Ovary (tissue), 9 donors: ENCODE measurements around the gene ZNF844. TPM values are rescaled to one million over a fixed set of nuclear protein-coding genes. Genes with fewer than 3 reads are reported as not detected.
"Not testable (repeated sequence)": the region's sequence is repeated elsewhere in the genome, so short reads cannot be mapped to it uniquely, and the experiment has no call there.

Source experiments
- DNase-seq, 5 donors: peaks; one replicate each; pipeline ENCODE4 v3.0.0-alpha.2; 2019 to 2020
- H3K27ac ChIP-seq, 2 donors: fragments of 200-600 bp; one replicate each; pipeline versions ENCODE4 v1.5.1 to v1.8.0; 2019 to 2022
- H3K27me3 ChIP-seq: fragments of 200-600 bp; one replicate; pipeline ENCODE4 v1.8.0; 2022
- H3K36me3 ChIP-seq: fragments of 200-600 bp; sonication (generic); one replicate; pipeline ENCODE4 v1.5.1; 2019
- H3K4me1 ChIP-seq: one replicate; pipeline ENCODE4 v1.8.1; 2013; ENCODE audit warnings: mild to moderate bottlenecking, moderate library complexity; ENCODE audit not compliant: insufficient read depth
- H3K4me3 ChIP-seq: fragments of 200-600 bp; sonication (generic); one replicate; pipeline ENCODE4 v1.5.1; 2017
- H3K9me3 ChIP-seq, 2 donors: fragments of 200-600 bp in 1 of 2; sonication (generic) in 1 of 2; one replicate each; pipeline versions ENCODE4 v1.5.1 to v1.8.1; 2013 to 2019; ENCODE audit warnings: mild to moderate bottlenecking in 1 of 2, moderate library complexity in 1 of 2
- CTCF ChIP-seq, 3 donors: fragments of 450-650 bp in 2 of 3; fragments of 200-600 bp in 1 of 3; IDR thresholded peaks; one replicate each; pipeline versions ENCODE4 v1.5.1 to v1.8.0; 2016 to 2022; ENCODE audit warnings: antibody characterized with exemption in 3 of 3, mild to moderate bottlenecking in 1 of 3
- EP300 ChIP-seq: sonication (generic); formaldehyde crosslinking; IDR thresholded peaks from one replicate; pipeline ENCODE4 v1.6.1; 2017; ENCODE audit warnings: antibody characterized with exemption
- POLR2A ChIP-seq: fragments of 450-650 bp; IDR thresholded peaks from one replicate; pipeline ENCODE4 v1.6.1; 2017; ENCODE audit warnings: antibody characterized with exemption, mild to moderate bottlenecking, moderate library complexity
- WGBS, 3 donors: extraction: QIAGEN DNeasy Blood & Tissue Kit in 1 of 3; methylation state at CpG; one replicate each; pipeline versions ENCODE4 v1.1.5 to v1.1.7; 2013 to 2017; 5-methylcytosine and 5-hydroxymethylcytosine counted together
- intact Hi-C, 4 donors: fragments of 100-400 bp; cut with DNase I; formaldehyde crosslinking; loops; one replicate each; pipeline versions ENCODE4 v1.11.0 to v1.15.1; 2022 to 2023
- polyA plus RNA-seq, 2 donors: library from polyadenylated mRNA; stranded (reverse); fragments of 200-250 nt in 1 of 2; fragments of 350-450 nt in 1 of 2; fragmentation: Illumina TruSeq in 1 of 2; extraction: RNeasy Lipid Tissue Mini Kit (QIAGEN cat#74804) in 1 of 2; gene quantifications; one replicate each; pipeline ENCODE4 v1.2.3, GENCODE V29; 2013 to 2014
- total RNA-seq, 7 donors: library from RNA; depleted of rRNA in 2 of 7; stranded (reverse); fragments of >200 nt in 2 of 7; fragmentation: NEBNext Ultra II Directional in 3 of 7; extraction: Animal tissue kit (Norgen Biotek cat#: 25700) in 3 of 7; gene quantifications; one replicate each; pipeline versions ENCODE4 v1.1.0 to v1.2.4, GENCODE V29; 2016 to 2023
- donor health status: DM: no; HTN: no; CAD: no; lungs with moderate emphysema.
- donor health status: DM: no; HTN: no; CAD: no.
- donor health status: Bipolar disorder and iron deficiency.
- donor health status: DM: yes; HTN: yes; CAD: no.
- donor health status: DM: no; HTN: no; CAD: no.
- donor health status: DM: yes; HTN: yes; CAD: no.

The ZNF844 gene
- total and polyA plus RNA-seq, 9 donors = 8.7 to 39.1 (median 16.8) TPM

- Histone ChIP-seq H3K36me3 (no peaks in the 10 kb centered on the region), H3K27ac (no peak overlapping the region), H3K27me3 (no peaks in the 10 kb centered on the region), H3K4me1 (peaks cover 3% of the 10 kb centered on the region), H3K4me3 (no peak overlapping the region), H3K9me3 (peaks cover 0 to 2% of the 10 kb centered on the region in 2 donors)
- intact Hi-C loops = no loop called here
- 95 to 97% (median 95%) methylated on average over 4 of the region's 4 CpGs for WGBS, 3 donors
- TF ChIP-seq CTCF (IDR thresholded peaks at IDR 0.05) (no peak), POLR2A (no peak), EP300 (no peak)
- no peak for DNase-seq
Observed at GRCh38 chr19:12095111-12095790, 30.7 kb downstream of the ZNF844 start.

GRCh38 chr19:12098040-12098439 lies 33.5 kb downstream of the ZNF844 start:
- Histone ChIP-seq H3K4me3 (no peak overlapping the region), H3K4me1 (peaks cover 2% of the 10 kb centered on the region), H3K27me3 (no peaks in the 10 kb centered on the region), H3K27ac (no peak overlapping the region), H3K9me3 (peaks cover 0 to 2% of the 10 kb centered on the region in 2 donors), H3K36me3 (no peaks in the 10 kb centered on the region)
- 96 to 98% (median 97%) methylated on average over 9 of the region's 9 CpGs for WGBS, 3 donors
- intact Hi-C loops = no loop called here
- no peak for DNase-seq
- TF ChIP-seq EP300 (no peak), CTCF (IDR thresholded peaks at IDR 0.05) (no peak), POLR2A (no peak)

GRCh38 chr19:12103909-12104308 lies 39.4 kb downstream of the ZNF844 start:
- intact Hi-C loops, DNase-seq, H3K36me3 ChIP-seq: not testable (repeated sequence)

GRCh38 chr19:12111176-12111575 lies 46.6 kb downstream of the ZNF844 start:
- intact Hi-C loops = loop anchor here in 1 of 4 donors (1.0 kb wide), 1 partner anchor 36 kb away; no protein-coding TSS in a partner anchor
- no peak for DNase-seq
- H3K36me3 ChIP-seq = peaks cover 2% of the 10 kb centered on the region
- WGBS, 3 donors = 47 to 53% (median 48%) methylated on average over 2 of the region's 2 CpGs
- no peaks in the 10 kb centered on the region for H3K27me3 ChIP-seq
- peaks cover 0 to 16% of the 10 kb centered on the region in 2 donors for H3K9me3 ChIP-seq
- H3K4me3 ChIP-seq = no peak overlapping the region
- no peak overlapping the region for H3K27ac ChIP-seq
- TF ChIP-seq EP300 (no peak), POLR2A (no peak), CTCF (IDR thresholded peaks at IDR 0.05) (no peak)
- no peaks in the 10 kb centered on the region for H3K4me1 ChIP-seq

More at GRCh38 chr19:12103909-12104308, 39.4 kb downstream of the ZNF844 start:
- not testable (repeated sequence) for H3K4me1 ChIP-seq, H3K27me3 ChIP-seq, H3K9me3 ChIP-seq, H3K4me3 ChIP-seq, H3K27ac ChIP-seq
- 98% methylated on average over 4 of the region's 4 CpGs for WGBS, 3 donors

GRCh38 chr19:12111943-12112637 lies 47.6 kb downstream of the ZNF844 start:
- peaks cover 0 to 16% of the 10 kb centered on the region in 2 donors for H3K9me3 ChIP-seq
- 87 to 93% (median 92%) methylated on average over 8 of the region's 8 CpGs for WGBS, 3 donors
- DNase-seq = no peak
- H3K4me3 ChIP-seq = no peak overlapping the region
- TF ChIP-seq POLR2A = no peak
- no peak for TF ChIP-seq CTCF (IDR thresholded peaks at IDR 0.05)
- TF ChIP-seq EP300 = no peak
- H3K27me3 ChIP-seq = no peaks in the 10 kb centered on the region
- H3K4me1 ChIP-seq = no peaks in the 10 kb centered on the region
- H3K36me3 ChIP-seq = peaks cover 2% of the 10 kb centered on the region
- intact Hi-C loops = loop anchor here in 1 of 4 donors (1.0 kb wide), 1 partner anchor 37 kb away; no protein-coding TSS in a partner anchor
- no peak overlapping the region for H3K27ac ChIP-seq
